Gastrocnemius medialis (tissue), 4 donors: ENCODE results near the gene APOL2. TPM values are rescaled to one million over a fixed set of nuclear protein-coding genes. Genes with fewer than 3 reads are reported as not detected.

Experiments
- ATAC-seq, 2 donors: fragments of 150-250 bp; one replicate each; pipeline ENCODE4 v1.9.1; 2016
- DNase-seq, 2 donors: peaks; one replicate each; pipeline ENCODE4 v3.0.0-alpha.2; 2019
- H3K27ac ChIP-seq, 4 donors: fragments of 200-600 bp; sonication (generic); 1 replicate in 1 of 4; 2 replicates in 3 of 4; pipeline ENCODE4 v1.5.1; 2016 to 2018; ENCODE audit warnings: mild to moderate bottlenecking in 2 of 4, moderate library complexity in 1 of 4
- H3K27me3 ChIP-seq, 3 donors: fragments of 200-600 bp; sonication (generic) in 2 of 3; 1 replicate in 1 of 3; 2 replicates in 2 of 3; pipeline versions ENCODE4 v1.5.1 to v1.6.0; 2016 to 2019; ENCODE audit warnings: mild to moderate bottlenecking in 1 of 3, moderate library complexity in 1 of 3
- H3K36me3 ChIP-seq, 2 donors: fragments of 200-600 bp; sonication (generic) in 1 of 2; one replicate each; pipeline ENCODE4 v1.5.1; 2017 to 2018
- H3K4me1 ChIP-seq, 2 donors: fragments of 200-600 bp; sonication (generic) in 1 of 2; one replicate each; pipeline ENCODE4 v1.5.1; 2016 to 2017; ENCODE audit warnings: mild to moderate bottlenecking in 2 of 2
- H3K4me3 ChIP-seq, 4 donors: fragments of 200-600 bp; sonication (generic) in 3 of 4; 1 replicate in 1 of 4; 2 replicates in 3 of 4; pipeline ENCODE4 v1.5.1; 2016 to 2019; ENCODE audit warnings: mild to moderate bottlenecking in 2 of 4
- H3K9me3 ChIP-seq, 3 donors: fragments of 200-600 bp; sonication (generic) in 2 of 3; 1 replicate in 1 of 3; 2 replicates in 2 of 3; pipeline ENCODE4 v1.5.1; 2016 to 2019
- POLR2A ChIP-seq, 2 donors: fragments of 450-650 bp; IDR thresholded peaks; one replicate each; pipeline ENCODE4 v1.6.1; 2017; ENCODE audit warnings: antibody characterized with exemption in 2 of 2, mild to moderate bottlenecking in 2 of 2, moderate library complexity in 2 of 2
- in situ Hi-C, 4 donors: fragments of 200-750 bp; cut with MboI; loops; one replicate each; pipeline versions ENCODE4 v1.15.0 to v1.8.0; 2017; ENCODE audit warnings: low sequenced_read_pairs in 4 of 4
- intact Hi-C: fragments of 100-400 bp; cut with DNase I; formaldehyde crosslinking; loops from one replicate; pipeline ENCODE4 v1.15.1; 2023; ENCODE audit warnings: low total_unique reads
- total RNA-seq, 4 donors: library from RNA; depleted of rRNA; stranded (reverse); fragments of >200 nt; gene quantifications; one replicate each; pipeline versions ENCODE4 v1.1.0 to v1.2.3, GENCODE V29; 2016
- TF ChIP-seq, protein P1 (sequence below), 5 experiments: fragments of 450-650 bp in 3 of 5; fragments of 200-600 bp in 2 of 5; sonication (generic) in 2 of 5; IDR thresholded peaks in 4 of 5; conservative IDR thresholded peaks in 1 of 5; 1 replicate in 4 of 5; 2 replicates in 1 of 5; pipeline ENCODE4 v1.5.1; 2016 to 2019; ENCODE audit warnings: antibody characterized with exemption in 5 of 5, mild to moderate bottlenecking in 3 of 5, moderate library complexity in 3 of 5

The APOL2 gene
- total RNA-seq, 4 donors from 2014 or later = 8.7 to 25.5 (median 20.9) TPM

DNA sequence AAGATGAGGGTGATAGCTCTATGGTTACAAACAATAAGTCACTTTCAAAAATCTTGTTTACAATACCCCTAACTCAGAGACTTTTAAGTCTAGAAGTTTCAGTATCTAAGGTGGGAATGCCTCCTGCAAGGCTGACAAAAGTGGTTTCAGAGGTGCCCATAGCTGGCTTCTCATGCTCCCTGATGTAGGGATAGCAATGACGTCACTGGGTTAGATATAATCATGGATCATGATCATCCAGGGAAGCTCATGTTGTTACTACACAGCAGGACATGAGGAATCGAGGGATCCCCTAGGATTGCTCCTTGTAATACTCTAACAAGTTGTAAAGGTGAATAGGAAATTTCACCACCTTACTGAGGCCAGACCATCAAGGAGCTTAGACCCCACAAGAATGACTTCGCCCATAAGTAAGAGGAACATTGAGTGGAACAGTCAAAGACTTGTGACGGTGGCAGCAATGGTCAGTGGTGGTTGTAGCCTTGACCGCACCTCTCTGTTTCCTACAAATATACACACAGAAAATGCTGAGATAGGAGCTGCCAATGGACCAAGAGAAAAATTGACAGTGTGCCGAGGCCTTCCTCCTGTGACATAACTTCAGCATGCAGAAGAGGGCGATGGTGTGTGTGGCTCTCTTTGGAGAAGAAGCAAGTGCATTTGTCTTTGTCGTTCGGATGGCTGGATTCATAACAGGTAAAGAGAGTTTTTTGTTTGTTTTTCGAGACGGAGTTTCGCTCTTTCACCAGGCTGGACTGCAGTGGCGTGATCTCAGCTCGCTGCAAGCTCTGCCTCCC is 53.3 kb downstream of the APOL2 start:
- DNase-seq = no peak
- intact Hi-C loops = no loop called here
- Histone ChIP-seq H3K36me3 (no peaks in the 10 kb centered on the region), H3K4me1 (peaks cover 0 to 5% of the 10 kb centered on the region in 2 donors), H3K27me3 (no peaks in the 10 kb centered on the region), H3K4me3 (no peak overlapping the region), H3K9me3 (no peaks in the 10 kb centered on the region), H3K27ac (no peak overlapping the region)
- no peak for TF ChIP-seq POLR2A (IDR thresholded peaks at IDR 0.05)
- TF ChIP-seq, protein P1, sequence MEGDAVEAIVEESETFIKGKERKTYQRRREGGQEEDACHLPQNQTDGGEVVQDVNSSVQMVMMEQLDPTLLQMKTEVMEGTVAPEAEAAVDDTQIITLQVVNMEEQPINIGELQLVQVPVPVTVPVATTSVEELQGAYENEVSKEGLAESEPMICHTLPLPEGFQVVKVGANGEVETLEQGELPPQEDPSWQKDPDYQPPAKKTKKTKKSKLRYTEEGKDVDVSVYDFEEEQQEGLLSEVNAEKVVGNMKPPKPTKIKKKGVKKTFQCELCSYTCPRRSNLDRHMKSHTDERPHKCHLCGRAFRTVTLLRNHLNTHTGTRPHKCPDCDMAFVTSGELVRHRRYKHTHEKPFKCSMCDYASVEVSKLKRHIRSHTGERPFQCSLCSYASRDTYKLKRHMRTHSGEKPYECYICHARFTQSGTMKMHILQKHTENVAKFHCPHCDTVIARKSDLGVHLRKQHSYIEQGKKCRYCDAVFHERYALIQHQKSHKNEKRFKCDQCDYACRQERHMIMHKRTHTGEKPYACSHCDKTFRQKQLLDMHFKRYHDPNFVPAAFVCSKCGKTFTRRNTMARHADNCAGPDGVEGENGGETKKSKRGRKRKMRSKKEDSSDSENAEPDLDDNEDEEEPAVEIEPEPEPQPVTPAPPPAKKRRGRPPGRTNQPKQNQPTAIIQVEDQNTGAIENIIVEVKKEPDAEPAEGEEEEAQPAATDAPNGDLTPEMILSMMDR (IDR thresholded peaks at IDR 0.05 in 4 of 5, conservative IDR thresholded peaks at IDR 0.05 in 1 of 5) = no peak
- no peak for ATAC-seq
- in situ Hi-C loops = loop anchor here in 1 of 4 donors (10.0 kb wide), 1 partner anchor 51 kb away; no protein-coding TSS in a partner anchor

DNA sequence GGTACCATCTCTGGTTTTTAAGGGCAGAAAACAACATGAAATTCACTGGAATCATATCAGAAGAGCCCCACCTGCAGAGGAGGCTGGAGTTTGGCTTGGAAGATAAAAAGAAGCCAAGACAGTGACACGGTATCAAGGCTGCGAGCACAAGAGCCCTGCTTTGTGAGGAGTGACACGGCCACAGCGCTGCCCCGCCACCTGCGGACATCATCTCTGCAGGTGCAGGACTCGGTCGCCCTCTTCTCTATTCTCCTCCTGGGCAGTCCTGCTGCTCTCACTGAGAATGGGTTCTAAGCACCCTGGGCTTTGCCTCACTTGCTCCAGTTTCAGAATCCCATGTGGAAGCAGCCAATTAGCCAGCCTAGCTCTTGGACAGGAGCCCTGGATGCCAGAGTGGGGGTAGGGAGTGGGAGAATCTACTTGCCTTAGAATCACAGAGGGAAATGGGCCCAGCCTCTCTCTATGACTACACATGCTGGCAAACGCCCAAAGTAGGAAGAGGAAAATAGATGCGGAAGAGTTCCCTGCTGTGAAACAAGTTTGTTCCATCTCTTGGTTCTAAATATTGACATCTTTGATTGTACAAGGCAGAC is 54.8 kb downstream of the APOL2 start:
- TF ChIP-seq, protein P1 (IDR thresholded peaks at IDR 0.05 in 4 of 5, conservative IDR thresholded peaks at IDR 0.05 in 1 of 5) = no peak
- TF ChIP-seq POLR2A (IDR thresholded peaks at IDR 0.05) = no peak
- in situ Hi-C loops (loop anchor here in 2 of 4 donors (5.0 to 10.0 kb wide), 2 partner anchors 42 to 50 kb away; no protein-coding TSS in a partner anchor), intact Hi-C loops (no loop called here)
- no peak overlapping the region for H3K27ac ChIP-seq
- H3K36me3 ChIP-seq = no peaks in the 10 kb centered on the region
- no peak overlapping the region for H3K4me3 ChIP-seq
- no peaks in the 10 kb centered on the region for H3K9me3 ChIP-seq
- ATAC-seq = no peak
- H3K4me1 ChIP-seq = peaks cover 0 to 5% of the 10 kb centered on the region in 2 donors
- H3K27me3 ChIP-seq = no peaks in the 10 kb centered on the region
- DNase-seq = no peak

DNA sequence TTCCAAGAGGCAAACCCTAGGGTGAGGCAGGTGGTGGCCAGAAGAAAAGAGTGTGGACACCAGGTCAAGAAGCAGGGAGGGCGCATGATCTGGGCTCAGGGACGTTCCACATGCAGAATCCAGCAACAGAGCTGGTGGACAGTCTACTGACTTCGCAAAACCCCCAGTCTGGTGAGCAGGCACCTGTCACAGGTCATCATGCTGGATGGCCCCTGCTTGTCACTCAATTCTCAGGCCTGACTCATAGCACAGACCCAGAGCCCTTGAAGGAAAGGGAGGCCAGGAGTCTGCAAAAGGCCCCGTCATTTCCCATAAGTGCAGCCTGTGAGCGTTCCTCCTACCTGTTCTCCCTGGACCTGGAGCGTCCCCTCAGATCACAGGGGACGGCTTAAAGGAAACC is 55.9 kb downstream of the APOL2 start:
- TF ChIP-seq, protein P1 (IDR thresholded peaks at IDR 0.05 in 4 of 5, conservative IDR thresholded peaks at IDR 0.05 in 1 of 5) = no peak
- no peak for TF ChIP-seq POLR2A (IDR thresholded peaks at IDR 0.05)
- in situ Hi-C loops (loop anchor here in 2 of 4 donors (5.0 to 10.0 kb wide), 2 partner anchors 41 to 49 kb away; no protein-coding TSS in a partner anchor), intact Hi-C loops (no loop called here)
- DNase-seq (no peak), ATAC-seq (no peak)
- Histone ChIP-seq H3K36me3 (no peaks in the 10 kb centered on the region), H3K27me3 (no peaks in the 10 kb centered on the region), H3K4me1 (peaks cover 0 to 5% of the 10 kb centered on the region in 2 donors), H3K4me3 (no peak overlapping the region), H3K27ac (no peak overlapping the region), H3K9me3 (no peaks in the 10 kb centered on the region)

DNA sequence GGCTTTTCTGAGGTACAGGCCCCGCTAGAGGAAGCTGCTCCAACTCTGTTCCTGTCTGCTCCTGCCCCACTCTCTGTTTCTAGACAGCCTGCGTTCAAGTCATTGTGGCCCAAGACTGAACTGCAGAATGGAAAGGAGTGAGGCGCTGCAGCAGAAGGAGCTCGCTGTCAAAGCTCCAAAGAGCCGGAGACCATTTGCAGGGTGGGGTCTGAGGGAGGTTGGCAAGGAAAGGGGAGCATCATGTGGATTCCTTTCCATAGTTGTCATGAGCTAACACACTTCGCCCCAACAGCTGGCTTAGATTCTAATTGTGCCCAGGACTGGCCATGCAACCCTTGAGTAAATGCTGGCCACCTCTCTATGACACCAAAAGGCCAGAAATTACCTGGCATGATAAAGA is 56.5 kb downstream of the APOL2 start:
- DNase-seq (no peak), ATAC-seq (no peak)
- Histone ChIP-seq H3K36me3 (no peaks in the 10 kb centered on the region), H3K27me3 (no peaks in the 10 kb centered on the region), H3K4me3 (no peak overlapping the region), H3K9me3 (no peaks in the 10 kb centered on the region), H3K27ac (no peak overlapping the region), H3K4me1 (peaks cover 0 to 5% of the 10 kb centered on the region in 2 donors)
- in situ Hi-C loops = loop anchor here in 2 of 4 donors (5.0 to 10.0 kb wide), 2 partner anchors 41 to 48 kb away; no protein-coding TSS in a partner anchor
- intact Hi-C loops = no loop called here
- TF ChIP-seq, protein P1 (IDR thresholded peaks at IDR 0.05 in 4 of 5, conservative IDR thresholded peaks at IDR 0.05 in 1 of 5) = no peak
- TF ChIP-seq POLR2A (IDR thresholded peaks at IDR 0.05) = no peak
